ENCODE measurements around the gene MTR.
A peak's percentile ranks its signal among the peaks of the same experiment; 100 is the strongest.

Gene MTR

GRCh38 chr1:236751935-236752334 is 43.2 kb upstream of the MTR start:
- no peak overlapping the region for H3K4me3 ChIP-seq (ENCODE audit: low read depth, low read length)
- TF ChIP-seq CTCF (IDR thresholded peaks at IDR 0.05; ENCODE audit: borderline replicate concordance, insufficient read depth, low read depth, low read length): no peak

DNA sequence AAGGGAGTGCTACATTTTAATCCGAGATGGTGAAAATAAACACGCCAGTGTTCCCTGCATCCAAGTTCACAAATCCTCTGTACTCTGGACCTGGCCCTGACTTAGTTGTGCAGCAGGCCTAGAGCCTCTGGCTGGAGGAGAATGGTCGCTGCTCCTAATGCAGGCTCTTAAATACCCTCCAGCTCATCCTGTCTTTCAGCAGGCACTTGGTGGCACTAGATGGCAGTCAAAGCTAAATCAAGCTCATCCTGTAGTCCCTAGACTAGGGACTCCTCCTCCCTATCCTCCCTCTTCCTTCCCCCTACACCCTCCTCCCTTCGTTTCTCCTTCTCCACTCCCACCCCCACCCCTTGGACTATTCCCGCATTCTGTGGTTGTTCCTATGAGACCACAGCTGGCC is 41.6 kb upstream of the MTR start:
- no peak overlapping the region for H3K4me3 ChIP-seq (ENCODE audit: low read depth, low read length)
- peak; percentile 26; the same call in 1 of the 2 replicates for TF ChIP-seq CTCF (IDR thresholded peaks at IDR 0.05; ENCODE audit: borderline replicate concordance, insufficient read depth, low read depth, low read length)

DNA sequence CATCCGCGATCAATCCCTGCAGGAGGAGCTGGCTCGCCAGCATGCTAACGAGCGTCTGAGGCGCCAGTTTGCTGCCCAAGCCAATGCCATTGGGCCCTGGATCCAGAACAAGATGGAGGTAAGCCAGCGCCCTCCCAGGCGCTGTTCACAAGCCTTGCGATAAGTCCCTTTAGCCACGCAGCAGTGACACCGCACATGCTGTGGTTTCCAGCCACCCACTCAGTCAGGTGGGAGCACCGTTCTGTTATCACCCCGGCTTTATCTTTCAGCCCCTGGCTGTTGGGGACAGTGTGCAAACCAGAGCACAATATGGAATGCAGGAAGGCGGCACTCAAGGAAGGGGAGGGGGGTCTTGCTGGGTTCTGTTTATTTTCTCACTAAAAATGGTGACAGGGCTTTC is 41.1 kb upstream of the MTR start:
- no peak overlapping the region for H3K4me3 ChIP-seq (ENCODE audit: low read depth, low read length)
- no peak for TF ChIP-seq CTCF (IDR thresholded peaks at IDR 0.05; ENCODE audit: borderline replicate concordance, insufficient read depth, low read depth, low read length)

DNA sequence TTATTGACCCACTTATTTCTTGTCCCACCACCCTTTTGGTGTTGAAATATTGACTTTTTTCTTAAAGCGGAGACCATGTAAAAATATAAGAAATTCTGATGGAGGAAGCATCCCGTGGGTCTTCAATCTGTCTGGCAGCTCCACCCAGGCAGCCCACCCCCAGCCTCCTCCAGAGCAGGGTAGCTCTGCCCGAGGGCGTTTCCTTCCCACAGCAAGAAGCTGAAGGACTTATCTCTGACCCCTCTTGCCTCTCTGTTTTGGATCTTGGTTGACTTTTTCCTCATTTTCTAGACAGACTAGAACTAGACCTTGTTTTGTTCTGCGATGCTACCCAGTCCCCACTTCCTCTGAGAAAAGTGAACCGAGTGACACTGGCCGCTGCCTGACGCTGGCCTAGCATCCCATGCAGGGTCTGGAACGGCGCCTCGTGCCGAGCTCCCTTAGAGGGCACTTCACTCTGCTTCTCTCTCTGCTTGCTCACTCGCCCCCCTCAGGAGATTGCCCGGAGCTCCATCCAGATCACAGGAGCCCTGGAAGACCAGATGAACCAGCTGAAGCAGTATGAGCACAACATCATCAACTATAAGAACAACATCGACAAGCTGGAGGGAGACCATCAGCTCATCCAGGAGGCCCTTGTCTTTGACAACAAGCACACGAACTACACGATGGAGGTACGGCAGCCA is 40.4 kb upstream of the MTR start:
- TF ChIP-seq CTCF (IDR thresholded peaks at IDR 0.05; ENCODE audit: borderline replicate concordance, insufficient read depth, low read depth, low read length): no peak
- H3K4me3 ChIP-seq (ENCODE audit: low read depth, low read length): no peak overlapping the region

DNA sequence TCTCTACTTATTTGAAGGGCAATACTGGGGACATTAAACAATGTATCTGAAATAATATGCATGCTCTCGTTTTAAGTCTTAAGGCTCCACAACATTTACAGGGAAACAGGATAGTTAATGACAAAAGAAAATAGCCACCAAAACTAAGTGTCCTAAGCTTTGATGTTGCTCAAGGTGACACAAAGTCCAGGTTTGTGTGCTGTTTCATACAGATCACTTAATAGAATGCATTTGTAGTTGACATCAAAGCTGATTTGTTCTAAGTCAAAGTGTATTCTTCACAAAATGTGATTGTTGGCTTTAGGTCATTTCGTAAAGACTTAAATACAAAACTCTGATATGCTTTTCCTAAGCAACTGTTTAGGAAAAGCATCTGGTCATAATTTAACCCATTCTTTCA is 37.5 kb upstream of the MTR start:
- TF ChIP-seq CTCF (IDR thresholded peaks at IDR 0.05; ENCODE audit: borderline replicate concordance, insufficient read depth, low read depth, low read length): no peak
- H3K4me3 ChIP-seq (ENCODE audit: low read depth, low read length): no peak overlapping the region

DNA sequence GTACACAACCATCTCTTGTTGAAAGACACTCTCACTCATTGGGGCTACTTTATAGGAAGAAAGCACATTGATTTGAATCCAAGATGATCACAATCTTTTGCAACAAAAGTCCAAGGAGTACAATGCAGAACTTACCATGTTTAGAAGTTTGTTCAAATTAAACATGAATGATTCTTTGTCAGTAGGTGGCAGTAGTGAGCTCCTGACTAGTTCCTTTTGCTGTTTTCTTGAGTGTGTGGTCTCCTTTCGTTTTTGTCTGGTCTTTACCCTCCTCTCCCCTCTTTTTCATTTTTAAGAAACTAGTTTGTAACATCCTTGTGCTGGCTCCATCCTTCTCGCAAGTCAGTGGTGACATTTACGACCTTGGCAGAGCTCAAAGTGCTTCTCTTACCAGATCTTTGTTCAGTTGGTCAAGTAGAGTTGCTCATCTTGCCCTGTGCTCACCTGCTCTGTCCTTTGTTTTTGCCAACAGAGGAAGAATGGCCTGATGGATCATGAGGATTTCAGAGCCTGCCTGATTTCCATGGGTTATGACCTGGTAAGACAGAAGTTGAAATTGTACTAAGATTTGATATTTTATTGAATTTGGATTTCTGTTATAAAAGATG is 35.7 kb upstream of the MTR start:
- H3K4me3 ChIP-seq (ENCODE audit: low read depth, low read length): no peak overlapping the region
- peak; percentile 67; the same call in 1 of the 2 replicates for TF ChIP-seq CTCF (IDR thresholded peaks at IDR 0.05; ENCODE audit: borderline replicate concordance, insufficient read depth, low read depth, low read length)

- TF ChIP-seq CTCF (IDR thresholded peaks at IDR 0.05; ENCODE audit: borderline replicate concordance, insufficient read depth, low read depth, low read length): no peak
- H3K4me3 ChIP-seq (ENCODE audit: low read depth, low read length): no peak overlapping the region
Measured at GRCh38 chr1:236760480-236760879, 34.6 kb upstream of the MTR start.

All from GM12875 (cell line).